ENCODE measurements around the gene STXBP5.

- TF ChIP-seq POLR2A (IDR thresholded peaks at IDR 0.05; ENCODE audit: low read length) (no peak), GATA1 (IDR thresholded peaks at IDR 0.05; ENCODE audit: low read depth, low read length) (no peak)
Observed at GRCh38 chr6:147227770-147228320, 23.6 kb downstream of the STXBP5 start.
